ENCODE measurements around the gene TTLL8. TPM values are rescaled to one million over a fixed set of nuclear protein-coding genes. Genes with fewer than 3 reads are reported as not detected.

Gene TTLL8
- total RNA-seq, 1 experiment from 2014 or later, result not detected

DNA sequence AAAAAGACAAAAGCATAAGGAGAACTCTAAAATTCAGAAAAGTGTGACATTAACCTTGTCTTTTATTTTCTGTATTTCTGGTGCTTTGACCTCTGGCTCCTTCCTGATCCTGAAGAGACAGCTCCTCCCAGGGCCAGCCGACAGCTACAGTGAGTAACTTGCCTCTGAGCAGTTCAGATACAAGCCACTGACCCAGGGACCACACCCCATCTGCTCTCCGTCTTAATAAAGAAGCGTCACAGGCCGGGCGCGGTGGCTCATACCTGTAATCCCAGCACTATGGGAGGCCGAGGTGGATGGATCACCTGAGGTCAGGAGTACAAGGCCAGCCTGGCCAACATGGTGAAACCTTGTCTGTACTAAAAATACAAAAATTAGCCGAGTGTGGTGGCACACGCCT is 20.7 kb upstream of the TTLL8 start:
- ATAC-seq (no peak), DNase-seq (ENCODE audit: low read depth, low spot score) (no peak)
- Histone ChIP-seq H3K9ac (ENCODE audit: low read length) (no peak overlapping the region), H3K79me2 (ENCODE audit: insufficient read depth, low read length) (no peaks in the 10 kb centered on the region), H3K4me3 (replicated peaks in 1 of 2; ENCODE audit: low read depth in 1 of 2, low read length in 2 of 2) (no peak overlapping the region), H2AFZ (ENCODE audit: low read depth, low read length, poor library complexity, severe bottlenecking) (no peak overlapping the region), H3K4me1 (ENCODE audit: control insufficient read depth in 1 of 2, insufficient read depth in 2 of 2, low read length in 2 of 2) (peaks cover 0 to 17% of the 10 kb centered on the region in 2 experiments; a peak in 3 of 4 replicates), H4K20me1 (ENCODE audit: insufficient read depth) (no peaks in the 10 kb centered on the region), H3K36me3 (ENCODE audit: control insufficient read depth in 1 of 2, insufficient read depth in 2 of 2, low read length in 2 of 2) (no peaks in the 10 kb centered on the region), H3K27ac (ENCODE audit: low read depth, low read length) (no peak overlapping the region), H3K9me3 (ENCODE audit: control insufficient read depth in 1 of 2, insufficient read depth in 1 of 2, low read depth in 1 of 2, low read length in 2 of 2) (no peaks in the 10 kb centered on the region), H3K9me2 (ENCODE audit: insufficient read depth) (no peaks in the 10 kb centered on the region), H3K4me2 (ENCODE audit: low read length) (no peak overlapping the region), H3K27me3 (ENCODE audit: insufficient read depth, low read length) (no peaks in the 10 kb centered on the region)
- intact Hi-C loops (cut with micrococcal nuclease), result no loop called here
- ChIA-PET RAD21 (ENCODE audit: low non-redundant PET in 1 of 2, low total read pairs in 2 of 2, uncharacterized antibody in 2 of 2, unreplicated experiment in 2 of 2) (no interaction called here), CTCF (no interaction called here), POLR2A (no interaction called here)
- TF ChIP-seq, protein P1, sequence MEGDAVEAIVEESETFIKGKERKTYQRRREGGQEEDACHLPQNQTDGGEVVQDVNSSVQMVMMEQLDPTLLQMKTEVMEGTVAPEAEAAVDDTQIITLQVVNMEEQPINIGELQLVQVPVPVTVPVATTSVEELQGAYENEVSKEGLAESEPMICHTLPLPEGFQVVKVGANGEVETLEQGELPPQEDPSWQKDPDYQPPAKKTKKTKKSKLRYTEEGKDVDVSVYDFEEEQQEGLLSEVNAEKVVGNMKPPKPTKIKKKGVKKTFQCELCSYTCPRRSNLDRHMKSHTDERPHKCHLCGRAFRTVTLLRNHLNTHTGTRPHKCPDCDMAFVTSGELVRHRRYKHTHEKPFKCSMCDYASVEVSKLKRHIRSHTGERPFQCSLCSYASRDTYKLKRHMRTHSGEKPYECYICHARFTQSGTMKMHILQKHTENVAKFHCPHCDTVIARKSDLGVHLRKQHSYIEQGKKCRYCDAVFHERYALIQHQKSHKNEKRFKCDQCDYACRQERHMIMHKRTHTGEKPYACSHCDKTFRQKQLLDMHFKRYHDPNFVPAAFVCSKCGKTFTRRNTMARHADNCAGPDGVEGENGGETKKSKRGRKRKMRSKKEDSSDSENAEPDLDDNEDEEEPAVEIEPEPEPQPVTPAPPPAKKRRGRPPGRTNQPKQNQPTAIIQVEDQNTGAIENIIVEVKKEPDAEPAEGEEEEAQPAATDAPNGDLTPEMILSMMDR (IDR thresholded peaks at IDR 0.05 in 2 of 3, conservative IDR thresholded peaks at IDR 0.05 in 1 of 3; ENCODE audit: borderline replicate concordance in 1 of 3, insufficient read depth in 1 of 3, low read depth in 2 of 3, low read length in 2 of 3), result no peak
- no peak for TF ChIP-seq ZFX (IDR thresholded peaks at IDR 0.05)
- TF ChIP-seq, protein P2, sequence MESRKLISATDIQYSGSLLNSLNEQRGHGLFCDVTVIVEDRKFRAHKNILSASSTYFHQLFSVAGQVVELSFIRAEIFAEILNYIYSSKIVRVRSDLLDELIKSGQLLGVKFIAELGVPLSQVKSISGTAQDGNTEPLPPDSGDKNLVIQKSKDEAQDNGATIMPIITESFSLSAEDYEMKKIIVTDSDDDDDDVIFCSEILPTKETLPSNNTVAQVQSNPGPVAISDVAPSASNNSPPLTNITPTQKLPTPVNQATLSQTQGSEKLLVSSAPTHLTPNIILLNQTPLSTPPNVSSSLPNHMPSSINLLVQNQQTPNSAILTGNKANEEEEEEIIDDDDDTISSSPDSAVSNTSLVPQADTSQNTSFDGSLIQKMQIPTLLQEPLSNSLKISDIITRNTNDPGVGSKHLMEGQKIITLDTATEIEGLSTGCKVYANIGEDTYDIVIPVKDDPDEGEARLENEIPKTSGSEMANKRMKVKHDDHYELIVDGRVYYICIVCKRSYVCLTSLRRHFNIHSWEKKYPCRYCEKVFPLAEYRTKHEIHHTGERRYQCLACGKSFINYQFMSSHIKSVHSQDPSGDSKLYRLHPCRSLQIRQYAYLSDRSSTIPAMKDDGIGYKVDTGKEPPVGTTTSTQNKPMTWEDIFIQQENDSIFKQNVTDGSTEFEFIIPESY (IDR thresholded peaks at IDR 0.05; ENCODE audit: extremely low read depth, insufficient replicate concordance, low read length), result no peak
- TF ChIP-seq CBX3 (IDR thresholded peaks at IDR 0.05; ENCODE audit: low read depth), result no peak
- TF ChIP-seq POLR2A (IDR thresholded peaks at IDR 0.05; ENCODE audit: borderline replicate concordance, extremely low read depth, insufficient read depth, insufficient read length), result no peak
- TF ChIP-seq ZNF274 (IDR thresholded peaks at IDR 0.05; ENCODE audit: low read depth, low read length), result no peak
- no peak for TF ChIP-seq FOSL1 (IDR thresholded peaks at IDR 0.05; ENCODE audit: low read depth)
- BruUV-seq (replicated peaks), result no TSS peak

Data from HCT116 (cell line).